ENCODE results near the gene EPHA1.

EPHA1 gene

GRCh38 chr7:143408686-143409561 lies at the start of gene EPHA1:
Gene EPHA1, minus strand, starts transcription at chr7:143408856. Its CDS starts 51 bp downstream, at chr7:143408805.
- no peak for DNase-seq (ENCODE audit: low spot score)

- peak; percentile 57 for DNase-seq (ENCODE audit: low spot score)
Observed at GRCh38 chr7:143458263-143458662, 49.6 kb upstream of the EPHA1 start.

GRCh38 chr7:143456992-143457793 lies 48.5 kb upstream of the EPHA1 start:
- DNase-seq (ENCODE audit: low spot score): peak; percentile 18

GRCh38 chr7:143455942-143456341 lies 47.3 kb upstream of the EPHA1 start:
- DNase-seq (ENCODE audit: low spot score): no peak

- no peak for DNase-seq (ENCODE audit: low spot score)
Observed at GRCh38 chr7:143455491-143455890, 46.8 kb upstream of the EPHA1 start.

- no peak for DNase-seq (ENCODE audit: low spot score)
Observed at GRCh38 chr7:143454091-143454680, 45.5 kb upstream of the EPHA1 start.

- no peak for DNase-seq (ENCODE audit: low spot score)
Observed at GRCh38 chr7:143452495-143452894, 43.8 kb upstream of the EPHA1 start.

GRCh38 chr7:143451746-143452145 lies 43.1 kb upstream of the EPHA1 start:
- DNase-seq (ENCODE audit: low spot score): no peak

- DNase-seq (ENCODE audit: low spot score): no peak
Observed at GRCh38 chr7:143451122-143451521, 42.5 kb upstream of the EPHA1 start.

GRCh38 chr7:143449793-143450192 lies 41.1 kb upstream of the EPHA1 start:
- no peak for DNase-seq (ENCODE audit: low spot score)

- DNase-seq (ENCODE audit: low spot score): no peak
Observed at GRCh38 chr7:143448429-143448828, 39.8 kb upstream of the EPHA1 start.

- DNase-seq (ENCODE audit: low spot score): no peak
Observed at GRCh38 chr7:143447466-143447865, 38.8 kb upstream of the EPHA1 start.

GRCh38 chr7:143444785-143445184 lies 36.1 kb upstream of the EPHA1 start:
- DNase-seq (ENCODE audit: low spot score): no peak

- DNase-seq (ENCODE audit: low spot score): no peak
Observed at GRCh38 chr7:143444063-143444782, 35.6 kb upstream of the EPHA1 start.

GRCh38 chr7:143443153-143443552 lies 34.5 kb upstream of the EPHA1 start, which contains the start of gene TAS2R60:
Gene TAS2R60, plus strand, starts transcription at chr7:143443453. Its CDS starts 0 bp downstream, at chr7:143443453.
- DNase-seq (ENCODE audit: low spot score): no peak

GRCh38 chr7:143439866-143440265 lies 31.2 kb upstream of the EPHA1 start:
- DNase-seq (ENCODE audit: low spot score): no peak

GRCh38 chr7:143437578-143437977 lies 28.9 kb upstream of the EPHA1 start:
- no peak for DNase-seq (ENCODE audit: low spot score)

- DNase-seq (ENCODE audit: low spot score): no peak
Observed at GRCh38 chr7:143436325-143436946, 27.8 kb upstream of the EPHA1 start.

- no peak for DNase-seq (ENCODE audit: low spot score)
Observed at GRCh38 chr7:143435266-143435665, 26.6 kb upstream of the EPHA1 start.

GRCh38 chr7:143434660-143435059 lies 26.0 kb upstream of the EPHA1 start:
- peak; percentile 58 for DNase-seq (ENCODE audit: low spot score)

GRCh38 chr7:143433759-143434158 lies 25.1 kb upstream of the EPHA1 start:
- DNase-seq (ENCODE audit: low spot score): no peak

All from AG08396 (cell line).